K562 (cell line): ENCODE measurements around the gene SF3B4. TPM values are rescaled to one million over a fixed set of nuclear protein-coding genes. Genes with fewer than 3 reads are reported as not detected.

ENCODE experiments used
- ARID1B ChIP-seq: fragments of 450-650 bp; IDR thresholded peaks from 2 replicates; pipeline ENCODE4 v1.6.1; 2016; ENCODE audit warnings: antibody characterized with exemption, mild to moderate bottlenecking, inconsistent platforms
- CCAR2 ChIP-seq: fragments of 200-400 bp; formaldehyde crosslinking; IDR thresholded peaks from 2 replicates; pipeline ENCODE4 v1.6.1; 2017; ENCODE audit warnings: mild to moderate bottlenecking, low read depth, low read length
- DLX4 ChIP-seq: fragments of 250-450 bp; sonication (Bioruptor Pico); IDR thresholded peaks from 2 replicates; pipeline ENCODE4 v1.6.1; 2021; ENCODE audit warnings: mild to moderate bottlenecking
- DNMT1 ChIP-seq: fragments of 450-650 bp; IDR thresholded peaks from 2 replicates; pipeline ENCODE4 v1.6.1; 2016; ENCODE audit warnings: antibody characterized with exemption, mild to moderate bottlenecking
- FOSL1 ChIP-seq: fragments of 200-800 bp; sonication (Bioruptor generic); conservative IDR thresholded peaks from 2 replicates; pipeline ENCODE4 v1.6.1; 2016; ENCODE audit warnings: missing genetic modification characterization, missing compliant biosample characterization
- FOXJ2 ChIP-seq: fragments of 200-800 bp; sonication (Bioruptor generic); IDR thresholded peaks from 2 replicates; pipeline ENCODE4 v1.6.1; 2016; ENCODE audit warnings: missing genetic modification characterization, missing compliant biosample characterization
- KLF16 ChIP-seq: IDR thresholded peaks from 2 replicates; pipeline ENCODE4 v1.6.1; 2016; ENCODE audit warnings: antibody characterized with exemption
- MEF2A ChIP-seq: IDR thresholded peaks from 2 replicates; pipeline ENCODE4 v1.6.1; 2011; ENCODE audit warnings: low read depth, mild to moderate bottlenecking, low read length, moderate library complexity; ENCODE audit not compliant: control insufficient read depth
- MLX ChIP-seq, 2 experiments: fragments of 450-650 bp in 1 of 2; sonication (generic) in 1 of 2; formaldehyde crosslinking; conservative IDR thresholded peaks; 2 replicates each; pipeline versions ENCODE4 v1.4.0 to v1.8.1; 2020 to 2022; ENCODE audit warnings: mild to moderate bottlenecking in 1 of 2, missing genetic modification reagents in 1 of 2
- NFIC ChIP-seq: fragments of 450-650 bp; IDR thresholded peaks from 2 replicates; pipeline ENCODE4 v1.6.1; 2017; ENCODE audit warnings: mild to moderate bottlenecking, inconsistent platforms
- NFIX ChIP-seq: fragments of 250-450 bp; sonication (Bioruptor Pico); IDR thresholded peaks from 2 replicates; pipeline ENCODE4 v1.4.0; 2020; ENCODE audit warnings: low read depth, mild to moderate bottlenecking, moderate library complexity
- OTX1 ChIP-seq: fragments of 450-650 bp; formaldehyde crosslinking; IDR thresholded peaks from 2 replicates; pipeline ENCODE4 v1.4.0; 2022; ENCODE audit warnings: mild to moderate bottlenecking
- RFX1 ChIP-seq: fragments of 450-650 bp; IDR thresholded peaks from 2 replicates; pipeline ENCODE4 v1.6.1; 2016; ENCODE audit warnings: mild to moderate bottlenecking, moderate library complexity
- SMAD2 ChIP-seq: fragments of 150-350 bp; IDR thresholded peaks from 2 replicates; pipeline ENCODE4 v1.6.1; 2014; ENCODE audit warnings: low read depth, mild to moderate bottlenecking, low read length
- SMARCB1 ChIP-seq: IDR thresholded peaks from 2 replicates; pipeline ENCODE4 v1.6.1; 2011; ENCODE audit warnings: improper control_type of control experiment, low read depth; ENCODE audit not compliant: insufficient read length
- SMC3 ChIP-seq: conservative IDR thresholded peaks from 2 replicates; pipeline ENCODE4 v1.6.1; 2011; ENCODE audit warnings: low read depth, low read length, improper control_type of control experiment; ENCODE audit not compliant: insufficient read depth
- SNRNP70 ChIP-seq: fragments of 200-400 bp; formaldehyde crosslinking; optimal IDR thresholded peaks from 2 replicates; pipeline ENCODE3; 2017; ENCODE audit warnings: low read depth, low read length
- SOX6 ChIP-seq: fragments of 450-650 bp; IDR thresholded peaks from 2 replicates; pipeline ENCODE4 v1.6.1; 2014; ENCODE audit warnings: mild to moderate bottlenecking
- TAF15 ChIP-seq: fragments of 200-400 bp; formaldehyde crosslinking; IDR thresholded peaks from 2 replicates; pipeline ENCODE4 v1.6.1; 2017; ENCODE audit warnings: mild to moderate bottlenecking, low read depth, low read length, moderate library complexity
- TFAP4 ChIP-seq: sonication (generic); formaldehyde crosslinking; IDR thresholded peaks from 2 replicates; pipeline ENCODE4 v1.8.0; 2022; ENCODE audit warnings: missing genetic modification reagents, mild to moderate bottlenecking, moderate library complexity, borderline replicate concordance
- TRIM28 ChIP-seq: fragments of 450-650 bp; IDR thresholded peaks from 2 replicates; pipeline ENCODE4 v1.6.1; 2017
- XRCC4 ChIP-seq: IDR thresholded peaks from one replicate; pipeline ENCODE4 v1.6.1; 2011; ENCODE audit not compliant: insufficient read depth, insufficient read length; ENCODE audit errors: extremely low read depth
- ZEB2 ChIP-seq: fragments of 450-650 bp; IDR thresholded peaks from 2 replicates; pipeline ENCODE4 v1.6.1; 2016
- ZHX1 ChIP-seq: fragments of 150-350 bp; conservative IDR thresholded peaks from 2 replicates; pipeline ENCODE4 v1.6.1; 2014; ENCODE audit warnings: low read length
- ZNF133 ChIP-seq: fragments of 250-450 bp; sonication (Bioruptor Pico); IDR thresholded peaks from 2 replicates; pipeline ENCODE4 v1.4.0; 2020; ENCODE audit warnings: mild to moderate bottlenecking
- ZNF232 ChIP-seq: sonication (generic); formaldehyde crosslinking; IDR thresholded peaks from 2 replicates; pipeline ENCODE4 v1.8.0; 2022; ENCODE audit warnings: mild to moderate bottlenecking, missing genetic modification reagents
- ZNF282 ChIP-seq: sonication (generic); formaldehyde crosslinking; IDR thresholded peaks from 2 replicates; pipeline ENCODE4 v1.8.1; 2023; ENCODE audit warnings: missing genetic modification reagents
- ZNF347 ChIP-seq: fragments of 450-650 bp; formaldehyde crosslinking; IDR thresholded peaks from 2 replicates; pipeline ENCODE4 v1.4.0; 2020; ENCODE audit warnings: low read depth, mild to moderate bottlenecking, moderate library complexity
- ZNF785 ChIP-seq: fragments of 250-450 bp; sonication (Bioruptor Pico); IDR thresholded peaks from 2 replicates; pipeline ENCODE4 v1.4.0; 2020; ENCODE audit warnings: mild to moderate bottlenecking
- polyA plus RNA-seq, 8 experiments: library from polyadenylated mRNA; depleted of rRNA in 4 of 8; stranded (reverse) in 5 of 8; unstranded in 3 of 8; fragments of >200 nt; fragmentation: Nextera tagmentation in 2 of 8; fragmentation: Illumina TruSeq in 1 of 8; extraction: Ambion mirVana in 2 of 8; extraction: Trizol in 1 of 8; gene quantifications; 2 replicates each; pipeline versions ENCODE4 v1.2.1 to v1.2.3, GENCODE V29; 2011 to 2014; ENCODE audit warnings: inconsistent platforms in 1 of 8, missing spikeins in 1 of 8
- total RNA-seq, 7 experiments: library from RNA; depleted of rRNA in 6 of 7; stranded (reverse); fragments of >200 nt in 6 of 7; fragmentation: Illumina TruSeq in 2 of 7; extraction: Trizol in 2 of 7; gene quantifications; 2 replicates each; pipeline versions ENCODE4 v1.2.1 to v1.2.3, GENCODE V29; 2011 to 2021; ENCODE audit warnings: low replicate concordance in 1 of 7

SF3B4 gene
- total and polyA plus RNA-seq, 9 of the 15 experiments (the other 6 are each of a cell fraction or from before 2014, with no cell fraction given): 3.0 to 88.0 (median 26.1) TPM

GRCh38 chr1:149906570-149907075 lies 21.0 kb downstream of the SF3B4 start (continued):
- TF ChIP-seq ZNF282: no peak
- no peak for TF ChIP-seq KLF16
- TF ChIP-seq FOSL1 (tag): peak; percentile 94
- no peak for TF ChIP-seq MLX (CRISPR knock-in tag; conservative IDR thresholded peaks at IDR 0.05)
- no peak for TF ChIP-seq SMC3
- peak; percentile 59 for TF ChIP-seq ZEB2
- TF ChIP-seq OTX1: no peak
- no peak for TF ChIP-seq MEF2A
- TF ChIP-seq ARID1B: peak; percentile 89
- no peak for TF ChIP-seq CCAR2
- TF ChIP-seq ZNF133: no peak
- TF ChIP-seq SMAD2: no peak
- no peak for TF ChIP-seq ZHX1
- TF ChIP-seq ZNF347 (CRISPR knock-in tag): no peak
- peak; percentile 61; the same call in 1 of the 2 replicates for TF ChIP-seq TFAP4 (CRISPR knock-in tag)
- no peak for TF ChIP-seq SNRNP70
- TF ChIP-seq ZNF785: no peak
- TF ChIP-seq FOXJ2: no peak
- peak; percentile 51; the same call in 1 of the 2 replicates for TF ChIP-seq RFX1
- no peak for TF ChIP-seq SOX6
- TF ChIP-seq DLX4: no peak
- TF ChIP-seq XRCC4: no peak
- no peak for TF ChIP-seq ZNF232 (CRISPR knock-in tag)
- no peak for TF ChIP-seq SMARCB1
- TF ChIP-seq NFIC: 0 out of 2 replicates have a peak, but pooled peaks have one; percentile 32
- TF ChIP-seq NFIX: no peak
- no peak for TF ChIP-seq TAF15
- no peak for TF ChIP-seq DNMT1
- no peak for TF ChIP-seq TRIM28
